Left ventricle myocardium inferior (tissue), 1 donor: ENCODE measurements around the gene RAB3IP. TPM values are rescaled to one million over a fixed set of nuclear protein-coding genes. Genes with fewer than 3 reads are reported as not detected.
"Not testable (repeated sequence)": the region's sequence is repeated elsewhere in the genome, so short reads cannot be mapped to it uniquely, and the experiment has no call there.

Source experiments
- DNase-seq: peaks from one replicate; pipeline ENCODE4 v3.0.0-alpha.2; 2020
- H3K27ac ChIP-seq: fragments of 200-600 bp; replicated peaks from 2 replicates; pipeline ENCODE4 v1.8.0; 2021
- H3K27me3 ChIP-seq: fragments of 200-600 bp; 2 replicates; pipeline ENCODE4 v1.8.0; 2021; ENCODE audit warnings: low read depth
- H3K36me3 ChIP-seq: fragments of 200-600 bp; 2 replicates; pipeline ENCODE4 v1.8.0; 2021
- H3K4me1 ChIP-seq: fragments of 200-600 bp; 2 replicates; pipeline ENCODE4 v1.8.0; 2021
- H3K4me3 ChIP-seq: fragments of 200-600 bp; 2 replicates; pipeline ENCODE4 v1.8.0; 2021; ENCODE audit warnings: mild to moderate bottlenecking, moderate library complexity
- H3K9me3 ChIP-seq: fragments of 200-600 bp; replicated peaks from 2 replicates; pipeline ENCODE4 v1.8.0; 2021
- intact Hi-C: fragments of 100-400 bp; cut with micrococcal nuclease; formaldehyde crosslinking; loops from one replicate; pipeline ENCODE4 v1.11.0; 2022
- total RNA-seq: library from RNA; stranded (reverse); fragmentation: NEBNext Ultra II Directional; extraction: Animal tissue kit (Norgen Biotek cat#: 25700); gene quantifications from one replicate; pipeline ENCODE4 v1.2.1, GENCODE V29; 2021
- TF ChIP-seq, protein P1 (sequence below): fragments of 200-600 bp; IDR thresholded peaks from 2 replicates; pipeline ENCODE4 v1.8.0; 2021; ENCODE audit warnings: antibody characterized with exemption, mild to moderate bottlenecking, borderline replicate concordance
- donor health status: DM: no; HTN: yes; CAD: no; lungs with severe emphysema.

The RAB3IP gene
- total RNA-seq, 1 donor from 2014 or later, result 23.0 TPM

DNA sequence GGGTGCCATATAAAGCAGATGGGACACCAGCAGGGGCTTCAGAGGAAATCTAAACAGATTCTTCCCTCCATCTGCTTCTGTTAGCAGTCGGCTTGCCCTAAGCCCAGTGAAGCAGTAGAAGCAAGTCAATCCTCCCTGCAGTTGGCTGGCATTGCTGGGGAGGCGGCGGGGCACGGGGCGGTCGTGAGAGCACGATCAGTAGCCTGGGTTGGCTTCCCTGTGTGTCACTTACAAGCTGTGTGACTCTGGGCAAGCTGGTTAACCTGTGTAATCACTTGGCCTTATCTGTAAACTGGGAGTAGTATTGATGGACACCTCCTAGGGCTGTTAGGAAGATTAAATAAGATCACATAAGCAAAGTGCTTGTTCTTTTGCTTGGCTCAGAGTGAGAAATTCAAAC is 105.8 kb downstream of the RAB3IP start:
- Histone ChIP-seq H3K36me3 (no peaks in the 10 kb centered on the region), H3K27ac (no peak overlapping the region), H3K4me3 (no peak overlapping the region), H3K9me3 (no peaks in the 10 kb centered on the region), H3K4me1 (no peaks in the 10 kb centered on the region), H3K27me3 (no peaks in the 10 kb centered on the region)
- no peak for DNase-seq
- intact Hi-C loops, result no loop called here
- TF ChIP-seq, protein P1, sequence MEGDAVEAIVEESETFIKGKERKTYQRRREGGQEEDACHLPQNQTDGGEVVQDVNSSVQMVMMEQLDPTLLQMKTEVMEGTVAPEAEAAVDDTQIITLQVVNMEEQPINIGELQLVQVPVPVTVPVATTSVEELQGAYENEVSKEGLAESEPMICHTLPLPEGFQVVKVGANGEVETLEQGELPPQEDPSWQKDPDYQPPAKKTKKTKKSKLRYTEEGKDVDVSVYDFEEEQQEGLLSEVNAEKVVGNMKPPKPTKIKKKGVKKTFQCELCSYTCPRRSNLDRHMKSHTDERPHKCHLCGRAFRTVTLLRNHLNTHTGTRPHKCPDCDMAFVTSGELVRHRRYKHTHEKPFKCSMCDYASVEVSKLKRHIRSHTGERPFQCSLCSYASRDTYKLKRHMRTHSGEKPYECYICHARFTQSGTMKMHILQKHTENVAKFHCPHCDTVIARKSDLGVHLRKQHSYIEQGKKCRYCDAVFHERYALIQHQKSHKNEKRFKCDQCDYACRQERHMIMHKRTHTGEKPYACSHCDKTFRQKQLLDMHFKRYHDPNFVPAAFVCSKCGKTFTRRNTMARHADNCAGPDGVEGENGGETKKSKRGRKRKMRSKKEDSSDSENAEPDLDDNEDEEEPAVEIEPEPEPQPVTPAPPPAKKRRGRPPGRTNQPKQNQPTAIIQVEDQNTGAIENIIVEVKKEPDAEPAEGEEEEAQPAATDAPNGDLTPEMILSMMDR, result no peak

DNA sequence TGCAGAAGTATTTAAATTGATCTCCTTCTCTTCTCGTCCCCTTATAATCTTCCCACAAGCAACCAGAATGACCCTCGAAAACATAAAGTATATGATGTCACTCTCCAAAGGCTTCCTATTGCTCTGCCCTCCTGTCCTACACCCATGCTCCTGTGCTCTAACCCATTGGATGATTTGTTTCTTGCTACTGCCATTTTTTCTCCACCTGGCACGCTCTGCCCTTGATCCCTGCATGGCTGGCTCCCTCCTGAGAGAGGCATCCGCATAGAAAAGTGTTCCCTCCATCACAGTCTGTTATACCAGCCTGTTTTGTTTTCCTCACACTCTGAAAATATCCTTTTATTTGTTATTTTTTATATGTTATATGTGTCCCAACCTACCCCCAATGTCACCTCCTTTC is 106.2 kb downstream of the RAB3IP start:
- no peaks in the 10 kb centered on the region for H3K36me3 ChIP-seq
- H3K27ac ChIP-seq, result no peak overlapping the region
- H3K9me3 ChIP-seq, result no peaks in the 10 kb centered on the region
- intact Hi-C loops, result no loop called here
- no peaks in the 10 kb centered on the region for H3K4me1 ChIP-seq
- no peak for DNase-seq
- TF ChIP-seq, protein P1, result no peak
- H3K4me3 ChIP-seq, result no peak overlapping the region
- no peaks in the 10 kb centered on the region for H3K27me3 ChIP-seq

DNA sequence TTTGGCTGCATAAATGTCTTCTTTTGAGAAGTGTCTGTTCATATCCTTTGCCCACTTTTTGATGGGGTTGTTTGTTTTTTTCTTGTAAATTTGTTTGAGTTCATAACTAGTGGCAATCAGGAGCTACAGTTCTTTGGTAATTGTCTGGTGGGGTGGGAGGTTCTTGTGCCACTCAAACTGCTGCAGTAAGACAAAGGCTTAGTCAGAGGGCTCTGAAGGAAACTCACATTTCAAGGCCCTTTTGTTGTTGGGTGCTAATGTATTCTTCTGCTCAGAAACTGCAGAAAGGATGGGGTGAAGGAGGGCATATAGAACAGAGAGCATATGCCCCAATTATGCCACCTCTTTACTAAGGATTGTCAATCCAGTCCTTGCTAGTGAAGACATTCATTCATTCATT is 108.3 kb downstream of the RAB3IP start:
- DNase-seq, result no peak
- Histone ChIP-seq H3K4me1 (no peaks in the 10 kb centered on the region), H3K27me3 (no peaks in the 10 kb centered on the region), H3K9me3 (no peaks in the 10 kb centered on the region), H3K27ac (no peak overlapping the region), H3K4me3 (no peak overlapping the region), H3K36me3 (no peaks in the 10 kb centered on the region)
- TF ChIP-seq, protein P1, result no peak
- intact Hi-C loops, result no loop called here

DNA sequence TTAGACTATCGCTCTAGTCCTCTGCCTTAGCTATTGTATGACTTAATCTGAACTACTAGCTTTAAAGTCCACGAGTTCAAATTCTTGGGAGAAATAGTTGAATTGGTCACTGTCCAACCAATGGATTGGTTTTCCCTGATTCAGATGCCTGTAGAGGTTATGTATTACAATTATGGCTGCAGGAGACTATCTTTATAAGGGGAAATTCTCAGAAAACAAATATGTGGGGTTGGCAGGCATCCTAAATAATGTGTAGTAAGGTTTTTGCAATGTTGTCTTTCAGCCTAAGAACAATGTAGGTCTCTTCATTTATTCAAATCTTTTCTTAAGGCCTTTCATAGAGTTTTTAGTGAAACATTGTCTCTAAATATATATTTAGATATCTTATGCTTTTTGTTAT is 113.3 kb downstream of the RAB3IP start:
- peaks cover 23% of the 10 kb centered on the region for H3K9me3 ChIP-seq
- H3K36me3 ChIP-seq, result no peaks in the 10 kb centered on the region
- intact Hi-C loops, result no loop called here
- H3K27me3 ChIP-seq, result no peaks in the 10 kb centered on the region
- H3K27ac ChIP-seq, result no peak overlapping the region
- TF ChIP-seq, protein P1, result no peak
- H3K4me1 ChIP-seq, result no peaks in the 10 kb centered on the region
- H3K4me3 ChIP-seq, result no peak overlapping the region
- no peak for DNase-seq

DNA sequence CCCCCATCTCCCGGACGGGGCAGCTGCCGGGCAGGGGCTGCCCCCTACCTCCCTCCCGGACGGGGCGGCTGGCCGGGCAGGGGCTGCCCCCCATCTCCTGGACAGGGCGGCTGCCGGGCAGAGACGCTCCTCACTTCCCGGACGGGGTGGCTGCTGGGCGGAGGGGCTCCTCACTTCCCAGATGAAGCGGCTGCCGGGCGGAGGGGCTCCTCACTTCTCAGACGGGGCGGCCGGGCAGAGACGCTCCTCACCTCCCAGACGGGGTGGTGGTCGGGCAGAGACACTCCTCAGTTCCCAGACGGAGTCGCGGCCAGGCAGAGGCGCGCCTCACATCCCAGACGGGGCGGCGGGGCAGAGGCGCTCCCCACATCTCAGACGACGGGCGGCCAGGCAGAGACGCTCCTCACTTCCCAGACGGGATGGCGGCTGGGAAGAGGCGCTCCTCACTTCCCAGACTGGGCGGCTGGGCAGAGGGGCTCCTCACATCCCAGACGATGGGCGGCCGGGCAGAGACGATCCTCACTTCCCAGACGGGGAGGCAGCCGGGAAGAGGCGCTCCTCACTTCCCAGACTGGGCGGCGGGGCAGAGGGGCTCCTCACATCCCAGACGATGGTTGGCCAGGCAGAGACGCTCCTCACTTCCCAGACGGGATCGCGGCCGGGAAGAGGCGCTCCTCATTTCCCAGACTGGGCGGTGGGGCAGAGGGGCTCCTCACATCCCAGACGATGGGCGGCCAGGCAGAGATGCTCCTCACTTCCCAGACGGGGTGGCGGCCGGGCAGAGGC is 114.7 kb downstream of the RAB3IP start:
- peaks cover 37% of the 10 kb centered on the region for H3K9me3 ChIP-seq
- intact Hi-C loops, H3K4me1 ChIP-seq, H3K36me3 ChIP-seq, DNase-seq, H3K27me3 ChIP-seq, H3K4me3 ChIP-seq, H3K27ac ChIP-seq: not testable (repeated sequence)

DNA sequence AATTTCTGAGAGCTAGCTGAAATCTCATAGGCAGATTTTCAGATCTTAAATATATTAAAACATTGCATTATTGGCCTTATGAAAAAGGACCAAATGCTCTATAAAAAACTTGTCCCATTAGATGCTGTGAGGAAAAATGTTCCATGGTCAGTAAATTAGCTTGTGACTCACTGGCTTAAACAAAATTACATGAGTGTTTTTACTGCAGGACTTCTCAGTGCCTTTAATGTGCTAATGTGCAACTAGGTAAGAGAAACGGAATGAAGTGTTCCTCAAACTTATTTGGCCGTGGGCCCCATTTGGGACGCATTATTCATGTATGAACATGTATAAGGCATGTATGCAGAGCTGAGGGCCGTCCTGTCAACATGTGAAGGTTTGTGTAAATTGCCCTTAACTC is 128.0 kb downstream of the RAB3IP start:
- TF ChIP-seq, protein P1, result no peak
- DNase-seq, result no peak
- H3K9me3 ChIP-seq, result no peaks in the 10 kb centered on the region
- no peaks in the 10 kb centered on the region for H3K36me3 ChIP-seq
- H3K4me3 ChIP-seq, result no peak overlapping the region
- H3K27ac ChIP-seq, result no peak overlapping the region
- H3K4me1 ChIP-seq, result no peaks in the 10 kb centered on the region
- intact Hi-C loops, result no loop called here
- no peaks in the 10 kb centered on the region for H3K27me3 ChIP-seq
